Neural cell (in vitro differentiated cells): Measurements from ENCODE around the gene FLYWCH1.
"Not testable (repeated sequence)": the region's sequence is repeated elsewhere in the genome, so short reads cannot be mapped to it uniquely, and the experiment has no call there.

Source experiments
- CTCF ChIP-seq: fragments of 450-650 bp; IDR thresholded peaks from 2 replicates; pipeline ENCODE4 v1.5.1; 2014; ENCODE audit warnings: antibody characterized with exemption, mild to moderate bottlenecking, moderate library complexity; ENCODE audit not compliant: poor library complexity, severe bottlenecking
- POLR2AphosphoS5 ChIP-seq: IDR thresholded peaks from 2 replicates; pipeline ENCODE4 v1.6.1; 2012

GRCh38 chr16:2931231-2931914 is 19.6 kb downstream of the FLYWCH1 start:
- not testable (repeated sequence) for TF ChIP-seq CTCF, POLR2AphosphoS5
